Measurements from ENCODE around the gene RADX. TPM values are rescaled to one million over a fixed set of nuclear protein-coding genes. Genes with fewer than 3 reads are reported as not detected.
A peak's percentile ranks its signal among the peaks of the same experiment; 100 is the strongest.

RADX gene
- total RNA-seq, 4 donors from 2014 or later, result 0.91 to 2.9 (median 2.2) TPM

GRCh38 chrX:106588801-106589200 is 23.0 kb upstream of the RADX start:
- Histone ChIP-seq H3K27me3 (no peaks in the 10 kb centered on the region), H3K9me3 (no peaks in the 10 kb centered on the region), H3K36me3 (no peaks in the 10 kb centered on the region), H3K4me1 (no peaks in the 10 kb centered on the region), H3K4me3 (no peak overlapping the region), H3K27ac (no peak overlapping the region)
- DNase-seq, result no peak
- no peak for TF ChIP-seq CTCF (IDR thresholded peaks at IDR 0.05)
- TF ChIP-seq POLR2A (IDR thresholded peaks at IDR 0.05), result no peak
- intact Hi-C loops (cut with DNase I), result no loop called here
- WGBS, 2 donors, result 30 to 46% methylated on average over 2 of the region's 2 CpGs

DNA sequence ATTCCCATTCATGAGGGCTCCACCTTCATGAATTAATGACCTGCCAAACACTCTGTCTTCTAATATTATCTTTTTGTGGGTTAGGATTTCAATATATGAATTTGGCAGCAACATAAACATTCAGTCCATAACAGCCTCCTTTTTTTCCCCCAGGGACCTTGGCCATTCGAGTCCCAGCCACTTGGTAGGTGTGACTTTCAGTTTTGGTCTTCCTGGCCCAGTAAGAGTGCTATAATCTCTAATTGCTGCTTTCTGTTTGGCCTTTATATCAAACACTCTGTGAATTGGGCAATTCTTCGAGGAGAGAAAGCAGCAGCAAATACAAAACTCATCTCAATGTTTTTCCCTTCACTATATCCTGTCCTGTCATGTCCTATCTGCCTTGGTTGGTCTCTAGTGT is 12.4 kb upstream of the RADX start:
- Histone ChIP-seq H3K27ac (no peak overlapping the region), H3K9me3 (no peaks in the 10 kb centered on the region), H3K4me1 (no peaks in the 10 kb centered on the region), H3K27me3 (no peaks in the 10 kb centered on the region), H3K36me3 (no peaks in the 10 kb centered on the region), H3K4me3 (no peak overlapping the region)
- intact Hi-C loops (cut with DNase I), result no loop called here
- WGBS, 2 donors, result 42 to 64% methylated on average over 2 of the region's 2 CpGs
- DNase-seq, result no peak
- TF ChIP-seq CTCF (IDR thresholded peaks at IDR 0.05) (no peak), POLR2A (IDR thresholded peaks at IDR 0.05) (no peak)

- DNase-seq, result no peak
- no peak overlapping the region for H3K27ac ChIP-seq
- H3K27me3 ChIP-seq, result no peaks in the 10 kb centered on the region
- no peaks in the 10 kb centered on the region for H3K36me3 ChIP-seq
- no peaks in the 10 kb centered on the region for H3K9me3 ChIP-seq
- intact Hi-C loops (cut with DNase I), result no loop called here
- no peaks in the 10 kb centered on the region for H3K4me1 ChIP-seq
- TF ChIP-seq POLR2A (IDR thresholded peaks at IDR 0.05), result no peak
- no peak for TF ChIP-seq CTCF (IDR thresholded peaks at IDR 0.05)
- WGBS, 2 donors, result 50 to 65% methylated on average over 1 of the region's 1 CpG
- no peak overlapping the region for H3K4me3 ChIP-seq
These were observed 5.2 kb upstream of the RADX start for GRCh38 chrX:106606571-106606970.

- no peak for DNase-seq
- no peaks in the 10 kb centered on the region for H3K9me3 ChIP-seq
- H3K36me3 ChIP-seq, result no peaks in the 10 kb centered on the region
- H3K27me3 ChIP-seq, result no peaks in the 10 kb centered on the region
- TF ChIP-seq POLR2A (IDR thresholded peaks at IDR 0.05), result no peak
- H3K4me3 ChIP-seq, result no peak overlapping the region
- H3K27ac ChIP-seq, result no peak overlapping the region
- intact Hi-C loops (cut with DNase I), result no loop called here
- 43 to 50% methylated on average over 6 of the region's 6 CpGs for WGBS, 2 donors
- H3K4me1 ChIP-seq, result no peaks in the 10 kb centered on the region
These were observed 3.8 kb upstream of the RADX start for GRCh38 chrX:106608016-106608415.

DNA sequence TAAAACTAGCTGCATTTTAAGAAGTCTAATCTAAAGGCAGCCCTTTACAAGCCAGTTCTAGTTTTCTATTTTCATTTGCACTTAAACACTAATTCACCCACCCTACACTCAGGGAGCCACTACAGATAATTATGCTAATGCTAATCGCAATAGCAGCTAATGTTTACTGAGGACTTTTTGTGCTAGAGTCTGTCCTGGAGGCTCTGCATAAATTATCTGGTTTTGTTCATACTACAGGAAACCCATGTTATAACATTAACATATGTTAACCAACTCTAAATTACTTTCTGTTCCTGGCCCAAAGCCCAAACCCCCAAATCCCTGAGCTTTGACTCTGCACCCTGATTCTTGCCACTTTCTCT is 480 bp upstream of the RADX start:
- intact Hi-C loops (cut with DNase I), result no loop called here
- no peaks in the 10 kb centered on the region for H3K4me1 ChIP-seq
- H3K36me3 ChIP-seq, result no peaks in the 10 kb centered on the region
- no peaks in the 10 kb centered on the region for H3K9me3 ChIP-seq
- 22 to 38% methylated on average over 1 of the region's 1 CpG for WGBS, 2 donors
- no peak for TF ChIP-seq CTCF (IDR thresholded peaks at IDR 0.05)
- no peak for TF ChIP-seq POLR2A (IDR thresholded peaks at IDR 0.05)
- peak overlapping the region; percentile 38 to 66 (median 50) for H3K4me3 ChIP-seq
- DNase-seq, result no peak
- no peaks in the 10 kb centered on the region for H3K27me3 ChIP-seq
- H3K27ac ChIP-seq, result peak overlapping the region in 3 of 4 donors; percentile 11 to 56 (median 50)

DNA sequence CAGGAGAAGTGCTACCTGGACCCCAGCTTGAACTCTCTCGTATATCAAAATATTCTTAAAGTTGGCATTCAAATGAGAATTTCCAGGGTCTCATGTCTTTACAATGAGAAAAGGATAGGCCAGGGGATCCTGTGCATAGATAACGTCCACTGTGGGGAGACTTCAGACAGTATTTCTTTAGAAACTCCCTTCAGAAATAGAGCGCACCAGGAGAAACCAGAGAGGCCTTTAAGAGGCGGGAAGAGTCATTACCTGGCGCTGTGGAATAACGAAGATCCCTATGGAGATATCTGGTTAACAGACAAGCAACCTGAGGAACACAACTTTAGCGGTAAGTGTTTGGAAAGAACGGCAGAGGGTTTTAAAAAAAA is 600 bp downstream of the RADX start:
- DNase-seq, result no peak
- Histone ChIP-seq H3K4me1 (no peaks in the 10 kb centered on the region), H3K9me3 (no peaks in the 10 kb centered on the region), H3K36me3 (no peaks in the 10 kb centered on the region), H3K27ac (peak overlapping the region in 2 of 4 donors; percentile 50 to 56), H3K27me3 (no peaks in the 10 kb centered on the region), H3K4me3 (peak overlapping the region; percentile 38 to 66 (median 50))
- intact Hi-C loops (cut with DNase I), result no loop called here
- TF ChIP-seq CTCF (IDR thresholded peaks at IDR 0.05) (no peak), POLR2A (IDR thresholded peaks at IDR 0.05) (no peak)
- WGBS, 2 donors, result 0 to 29% methylated on average over 5 to 6 of the region's 8 CpGs

Measured in esophagus squamous epithelium (tissue), 5 donors.